DMS53 treated with DMSO at 0.1 percent for 48 hours (cell line): ENCODE data around the gene MPP2.
"Not testable (repeated sequence)": the region's sequence is repeated elsewhere in the genome, so short reads cannot be mapped to it uniquely, and the experiment has no call there.

Experiments used
- DNase-seq: peaks from one replicate; lab custom pipeline; 2025; ENCODE audit not compliant: unreplicated experiment; lab: John Stamatoyannopoulos, UW

Gene MPP2

DNA sequence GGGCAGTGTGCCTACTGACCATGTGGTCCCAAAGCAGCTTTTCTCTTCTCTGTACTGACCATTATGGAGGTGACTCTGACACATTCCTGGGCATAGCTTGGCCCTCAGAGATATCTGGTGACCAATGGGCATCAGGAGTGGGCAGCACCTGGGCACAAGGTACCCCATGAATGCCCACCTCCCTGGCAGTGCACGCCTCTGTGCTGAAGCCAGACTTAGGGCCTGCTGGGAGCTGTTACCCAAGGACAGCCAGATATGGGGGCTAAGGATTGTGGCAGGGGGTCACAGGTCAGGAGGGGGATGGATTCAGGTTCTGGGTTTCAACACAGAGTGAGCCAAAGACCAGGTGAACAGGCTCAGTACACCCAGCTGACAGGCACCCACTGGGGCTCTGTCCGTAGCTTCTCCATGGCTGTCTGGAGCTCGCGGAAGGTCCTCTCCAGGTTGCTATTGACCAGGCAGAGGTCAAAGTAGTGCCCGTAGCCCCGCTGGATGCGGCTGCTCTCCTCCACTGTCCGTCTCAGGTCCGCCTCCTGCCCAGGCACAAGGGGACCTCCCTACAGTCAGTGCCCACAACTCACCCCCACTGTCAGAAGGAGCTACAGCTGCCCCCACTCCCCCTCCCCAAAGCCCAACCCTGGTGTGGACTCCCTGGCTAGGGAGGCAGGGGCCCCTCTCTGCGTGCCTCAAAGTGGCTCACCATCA is 29.7 kb downstream of the MPP2 start:
- DNase-seq: no peak

DNA sequence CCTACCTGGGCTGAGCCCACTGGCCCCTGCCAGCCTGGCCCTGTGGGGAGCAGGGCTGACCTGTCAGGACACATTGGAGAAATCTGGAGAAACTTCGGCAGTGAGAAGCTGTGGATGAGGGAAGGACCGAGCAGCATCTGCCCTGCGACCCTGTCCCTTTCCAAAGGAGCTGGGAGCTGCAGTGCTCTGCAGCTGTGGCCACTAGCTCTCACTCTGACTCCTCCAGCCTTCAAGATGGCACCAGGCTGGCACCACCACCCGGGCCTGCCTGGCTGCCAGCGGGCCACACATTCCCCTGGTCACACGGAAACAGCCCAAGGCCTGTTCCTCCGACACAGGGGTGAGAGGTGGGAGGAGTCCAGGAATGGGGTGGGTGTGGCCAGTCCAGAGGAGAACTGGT is 30.3 kb downstream of the MPP2 start:
- DNase-seq: no peak

DNA sequence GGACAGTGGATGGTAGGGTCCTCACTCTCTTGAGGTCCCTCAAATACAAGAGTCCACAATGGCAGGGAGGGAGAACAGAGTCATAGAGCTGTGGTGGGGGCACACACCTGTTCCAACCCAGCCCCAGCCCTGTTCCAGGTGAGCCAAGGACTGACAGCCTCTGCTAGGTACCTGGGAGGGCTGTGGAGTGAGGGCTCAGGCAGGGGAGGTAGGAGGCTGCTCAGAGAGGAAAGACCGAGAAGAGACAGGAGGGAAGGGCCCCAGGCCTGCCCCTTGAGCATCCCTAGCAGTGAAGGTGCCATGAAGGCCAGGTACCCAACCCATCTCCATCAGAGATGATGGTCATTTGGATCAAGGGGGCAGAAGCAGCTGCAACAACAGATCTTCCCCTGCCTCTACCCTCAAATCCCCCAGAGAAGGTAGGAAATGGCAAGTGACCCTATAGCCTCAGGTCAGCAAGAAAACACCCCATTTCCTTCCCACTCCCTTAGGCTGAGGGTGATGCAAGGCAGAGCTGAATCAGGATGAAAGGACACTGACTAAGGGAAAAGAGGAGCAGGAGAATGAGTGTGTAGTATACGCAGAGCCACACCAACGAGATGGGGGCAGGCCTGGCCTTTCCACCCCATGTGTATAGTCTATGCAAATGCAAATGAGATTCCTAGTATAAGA is 31.7 kb downstream of the MPP2 start:
- no peak for DNase-seq

DNA sequence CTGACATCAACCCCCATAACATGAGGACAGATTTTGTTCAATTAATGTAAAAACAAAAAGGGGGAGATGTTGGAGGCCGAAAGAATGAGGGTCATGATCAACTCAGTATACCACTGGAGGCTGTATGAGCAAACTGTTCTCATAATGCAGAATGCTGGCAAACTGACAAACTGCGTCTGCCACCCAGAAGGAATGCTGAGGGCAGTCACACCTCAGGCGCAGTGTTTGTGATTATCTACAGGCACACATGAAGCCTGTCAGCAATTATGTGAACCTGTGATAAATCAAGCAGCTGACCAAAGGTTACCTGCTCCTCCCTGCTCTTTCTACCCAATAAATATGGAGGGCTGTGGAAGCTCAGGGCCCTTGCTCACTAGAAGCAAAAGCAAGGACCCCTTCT is 33.0 kb downstream of the MPP2 start:
- no peak for DNase-seq

DNA sequence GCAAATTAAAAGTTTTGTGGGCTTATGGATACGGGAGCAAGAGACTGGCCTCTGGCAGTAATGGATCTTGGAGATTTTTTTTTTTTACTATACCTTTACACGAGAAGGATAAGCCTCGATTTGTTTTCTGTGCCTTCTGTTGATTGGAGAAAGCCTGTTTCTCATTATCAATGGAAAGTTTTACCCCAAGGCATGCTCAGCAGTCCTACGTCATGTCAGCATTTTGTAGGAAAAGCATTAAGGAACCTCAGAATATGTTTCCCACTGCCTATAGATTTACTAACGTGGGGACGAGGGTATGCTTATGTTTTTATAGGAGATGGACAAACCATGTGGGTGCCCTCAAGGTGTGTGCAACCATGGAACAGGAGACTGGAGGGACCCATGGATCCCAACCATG is 33.5 kb downstream of the MPP2 start:
- DNase-seq: no peak

DNA sequence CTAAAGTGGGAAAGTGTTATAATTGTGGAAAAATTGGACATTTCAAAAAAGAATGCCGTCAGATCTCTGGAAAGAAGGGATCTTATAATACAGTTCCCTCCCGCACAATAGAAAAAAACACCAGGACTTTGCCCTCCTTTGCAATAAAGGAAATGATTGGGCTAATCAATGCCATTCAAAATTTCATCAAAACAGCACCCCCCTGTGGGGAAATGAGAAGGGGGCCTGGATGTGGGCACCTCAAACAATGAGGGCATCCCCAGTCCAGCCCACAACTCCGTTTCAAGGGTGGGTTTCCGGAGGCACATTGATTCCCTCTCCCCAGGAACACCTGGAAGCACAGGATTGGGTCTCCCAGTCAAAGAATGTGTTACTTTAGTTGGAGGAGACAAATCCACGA is 34.2 kb downstream of the MPP2 start:
- DNase-seq: no peak

DNA sequence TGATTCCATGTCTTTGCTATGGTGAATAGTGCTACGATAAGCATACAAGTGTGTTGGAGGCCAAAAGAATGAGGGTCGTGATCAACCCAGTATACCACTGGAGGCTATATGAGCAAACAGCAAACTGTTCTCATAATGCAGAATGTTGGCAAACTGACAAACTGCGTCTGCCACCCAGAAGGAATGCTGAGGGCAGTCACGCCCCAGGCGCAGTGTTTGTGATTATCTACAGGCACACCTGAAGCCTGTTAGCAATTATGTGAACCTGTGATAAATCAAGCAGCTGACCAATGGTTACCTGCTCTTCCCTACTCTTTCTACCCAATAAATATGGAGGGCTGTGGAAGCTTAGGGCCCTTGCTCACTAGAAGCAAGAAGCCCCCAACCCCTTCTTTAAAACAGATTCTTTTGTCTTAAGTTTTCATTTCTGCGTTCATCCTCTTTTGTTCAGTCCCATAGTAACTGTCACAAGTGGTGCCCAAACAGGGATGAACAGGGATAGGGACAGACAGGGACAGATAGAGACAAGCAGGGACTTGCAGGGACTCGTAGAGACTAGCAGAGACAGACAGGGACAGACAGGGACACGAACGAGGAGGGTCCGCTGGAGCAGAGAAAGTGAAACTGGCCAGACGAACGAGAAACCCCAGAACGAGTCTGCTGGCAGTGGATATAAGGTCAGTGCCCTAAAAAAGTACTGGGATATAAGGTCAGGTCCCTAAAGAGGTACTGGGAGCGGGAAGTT is 35.2 kb downstream of the MPP2 start:
- no peak for DNase-seq

DNA sequence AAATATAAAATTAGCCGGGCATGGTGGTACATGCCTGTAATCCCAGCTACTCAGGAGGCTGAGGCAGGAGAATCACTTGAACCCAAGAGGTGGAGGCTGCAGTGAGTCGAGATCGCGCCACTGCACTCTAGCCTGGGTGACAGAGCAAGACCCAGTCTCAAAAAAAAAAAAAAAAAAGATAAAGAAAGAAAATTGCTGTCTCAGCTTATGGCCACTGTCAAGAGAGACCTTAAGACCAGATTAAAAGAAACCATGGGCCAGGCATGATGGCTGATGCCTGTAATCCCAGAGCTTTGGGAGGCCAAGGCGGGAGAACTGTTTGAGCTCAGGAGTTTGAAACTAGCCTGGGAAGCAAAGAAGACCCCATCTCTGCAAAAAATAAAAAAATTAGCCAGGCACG is 38.3 kb downstream of the MPP2 start:
- not testable (repeated sequence) for DNase-seq

DNA sequence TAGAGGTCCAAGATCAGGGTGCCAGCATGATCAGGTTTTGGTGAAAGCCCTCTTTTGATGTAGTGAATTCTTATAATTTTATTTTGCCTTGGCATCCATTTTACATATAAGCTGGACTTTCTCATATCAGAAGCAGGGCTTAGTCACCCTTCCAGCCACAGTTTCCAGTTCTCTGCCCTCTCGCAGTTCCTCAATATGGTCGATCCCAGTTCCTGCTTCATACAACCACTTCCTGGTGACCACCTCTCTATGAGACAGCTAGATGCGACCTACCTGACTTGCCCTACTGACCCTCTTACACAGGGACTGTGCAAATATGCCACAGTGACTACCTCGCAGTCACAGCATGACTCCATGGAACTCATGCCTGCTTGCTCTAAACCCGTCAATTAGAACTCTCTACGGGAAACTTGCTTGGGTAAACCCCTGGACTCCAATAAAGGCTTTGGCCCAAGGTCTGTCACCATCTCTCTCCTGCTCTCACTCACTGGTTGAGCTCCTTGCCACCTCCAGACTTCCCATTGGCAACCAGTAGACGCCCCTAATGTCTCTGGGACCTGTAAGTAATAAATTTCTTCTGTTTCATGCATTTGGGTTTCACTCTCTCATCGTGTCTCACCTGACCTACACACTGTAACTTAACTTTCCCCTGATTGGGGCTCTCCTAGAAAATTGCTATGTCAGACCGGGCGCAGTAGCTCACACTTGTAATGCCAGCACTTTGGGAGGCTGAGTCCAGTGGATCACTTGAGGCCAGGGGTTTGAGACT is 38.9 kb downstream of the MPP2 start:
- DNase-seq: no peak

DNA sequence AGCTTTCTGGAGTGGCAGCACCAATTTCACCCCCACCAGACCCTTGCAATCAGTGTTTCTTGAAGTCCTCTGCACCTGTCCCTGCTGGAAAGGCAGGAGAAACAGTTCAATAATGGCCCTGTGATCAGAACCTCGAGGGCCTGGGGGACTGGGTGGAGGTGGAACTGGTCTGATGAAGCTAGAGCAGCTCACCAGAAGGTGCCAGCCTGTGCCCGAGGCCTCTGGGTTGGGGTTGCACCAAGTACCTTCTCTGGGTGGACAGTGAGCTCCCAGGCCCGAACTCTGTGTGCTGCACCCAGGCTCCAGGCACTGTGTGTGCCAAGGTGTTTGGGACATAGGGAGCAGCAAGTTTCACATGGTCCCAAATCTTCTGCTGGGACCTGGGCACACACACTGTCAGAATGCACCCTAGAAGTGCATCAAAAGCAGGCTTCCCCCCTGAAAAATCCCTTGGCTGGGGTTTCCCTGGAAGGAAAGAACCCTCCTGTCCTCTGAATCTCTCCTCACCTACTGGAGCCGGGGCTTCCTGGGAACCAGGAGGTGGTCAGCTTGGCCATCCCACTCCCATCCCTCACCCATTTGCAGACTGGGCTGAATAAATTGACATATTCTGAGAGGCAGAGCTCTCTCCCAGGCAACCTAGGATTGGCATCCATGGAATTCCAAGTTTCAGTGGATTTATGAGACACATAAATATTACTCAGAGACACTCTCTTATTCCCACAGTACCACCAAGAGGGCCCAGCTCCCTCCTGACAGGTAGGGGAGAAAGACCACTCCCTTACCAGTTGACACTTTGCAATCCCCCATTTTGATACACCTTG is 43.0 kb downstream of the MPP2 start:
- no peak for DNase-seq

DNA sequence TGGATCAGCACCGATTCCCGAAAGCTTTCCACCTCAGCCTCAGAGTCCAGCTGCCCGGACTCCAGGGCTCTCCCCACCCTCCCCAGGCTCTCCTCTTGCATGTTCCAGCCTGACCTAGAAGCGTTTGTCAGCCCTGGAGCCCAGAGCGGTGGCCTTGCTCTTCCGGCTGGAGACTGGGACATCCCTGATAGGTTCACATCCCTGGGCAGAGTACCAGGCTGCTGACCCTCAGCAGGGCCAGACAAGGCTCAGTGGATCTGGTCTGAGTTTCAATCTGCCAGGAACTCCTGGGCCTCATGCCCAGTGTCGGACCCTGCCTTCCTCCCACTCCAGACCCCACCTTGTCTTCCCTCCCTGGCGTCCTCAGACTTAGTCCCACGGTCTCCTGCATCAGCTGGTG is 45.4 kb downstream of the MPP2 start:
- no peak for DNase-seq

DNA sequence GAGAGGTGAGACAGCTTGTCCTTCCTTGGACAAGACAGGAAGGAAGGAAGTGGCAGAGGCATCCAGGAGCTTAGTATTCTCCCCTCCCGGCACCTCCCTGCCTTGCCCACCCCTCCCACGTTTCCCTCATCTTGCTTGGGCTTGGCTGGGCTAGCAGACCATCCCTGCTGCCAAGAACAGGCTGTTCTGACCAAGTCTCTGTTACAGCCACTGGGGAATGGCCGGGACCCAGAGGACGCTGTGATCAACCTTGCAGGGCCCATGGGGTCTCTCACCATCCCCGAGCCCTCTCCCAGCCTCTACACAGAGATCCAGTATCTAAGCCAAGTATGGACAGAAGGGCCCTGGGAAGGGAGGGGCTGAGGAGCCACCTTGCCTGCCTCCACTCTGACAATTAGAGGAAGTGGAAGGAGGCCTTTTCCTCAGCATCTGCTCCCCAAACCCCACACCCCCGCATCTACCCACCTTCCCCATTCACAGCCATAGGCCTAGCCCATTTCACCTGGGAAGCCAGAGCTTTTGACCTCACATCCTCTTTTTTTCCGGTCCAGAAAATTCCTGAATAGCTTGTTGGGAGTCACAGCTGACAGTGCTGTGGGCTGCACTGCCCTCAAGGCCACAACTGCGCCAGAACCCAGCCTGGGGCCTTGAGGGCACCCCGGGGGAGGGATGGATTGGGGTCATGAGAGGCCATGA is 46.3 kb downstream of the MPP2 start:
- DNase-seq: no peak

DNA sequence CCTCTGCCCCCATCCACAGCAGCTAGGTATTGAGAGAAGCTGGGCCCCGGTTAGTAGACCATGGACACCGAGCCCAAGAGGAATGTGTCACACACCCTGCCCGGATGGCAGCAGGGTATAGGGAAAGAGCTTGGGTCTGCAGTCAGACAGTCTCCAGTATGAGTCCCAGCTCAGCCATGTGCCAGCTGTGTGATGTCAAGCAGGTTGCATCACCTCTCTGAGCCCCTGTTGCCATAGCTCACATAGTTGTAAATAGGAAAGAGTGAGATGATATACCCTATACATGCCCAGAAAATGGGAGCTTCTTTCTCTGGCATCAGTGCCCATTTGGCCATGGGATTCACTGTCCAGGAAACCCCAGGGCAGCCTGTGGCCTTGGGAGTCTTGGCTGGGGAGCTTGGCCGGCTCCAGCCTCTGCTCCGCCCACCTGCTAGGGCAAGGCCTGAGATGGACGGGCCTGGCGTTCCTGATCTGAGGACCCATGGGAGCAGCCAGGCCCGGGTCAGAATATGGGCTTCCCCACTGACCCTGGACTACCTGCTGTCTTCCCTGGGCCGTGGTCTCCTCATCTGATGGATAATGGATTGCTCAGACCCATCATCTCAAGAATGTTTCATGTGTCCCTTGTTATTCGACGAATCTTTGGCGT is 47.1 kb downstream of the MPP2 start:
- DNase-seq: no peak

DNA sequence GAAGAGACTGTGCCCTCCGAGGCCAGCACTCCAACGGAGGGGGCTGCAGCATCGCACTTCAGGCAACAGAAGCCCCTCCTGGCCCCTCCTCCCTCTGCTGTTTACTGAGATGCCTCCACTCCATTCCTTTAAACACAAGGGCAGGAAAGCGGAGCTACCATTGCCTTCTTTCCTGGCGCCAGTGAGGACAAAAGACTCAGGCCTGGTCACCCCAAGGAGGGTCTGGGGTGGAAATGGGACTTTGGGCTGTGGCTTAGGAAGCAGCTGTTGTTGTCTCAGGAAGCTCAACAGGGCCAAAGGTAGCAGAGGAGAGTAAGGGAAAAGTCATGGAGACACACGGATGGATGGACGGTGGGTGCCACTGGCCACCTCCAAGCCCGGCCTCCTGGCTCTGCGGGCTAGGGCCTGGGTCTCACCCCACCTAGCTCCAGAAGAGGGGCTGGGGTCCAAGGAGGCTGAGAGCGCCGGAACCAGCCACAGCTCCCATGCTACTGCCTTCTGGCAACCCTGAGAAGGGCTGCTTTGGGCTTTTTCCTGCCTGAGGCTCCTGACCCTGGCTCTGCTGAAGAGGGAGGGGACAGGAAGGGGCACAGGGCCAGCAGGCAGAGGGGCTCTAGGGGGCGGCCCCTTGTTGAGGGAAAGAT is 49.3 kb downstream of the MPP2 start:
- no peak for DNase-seq

DNA sequence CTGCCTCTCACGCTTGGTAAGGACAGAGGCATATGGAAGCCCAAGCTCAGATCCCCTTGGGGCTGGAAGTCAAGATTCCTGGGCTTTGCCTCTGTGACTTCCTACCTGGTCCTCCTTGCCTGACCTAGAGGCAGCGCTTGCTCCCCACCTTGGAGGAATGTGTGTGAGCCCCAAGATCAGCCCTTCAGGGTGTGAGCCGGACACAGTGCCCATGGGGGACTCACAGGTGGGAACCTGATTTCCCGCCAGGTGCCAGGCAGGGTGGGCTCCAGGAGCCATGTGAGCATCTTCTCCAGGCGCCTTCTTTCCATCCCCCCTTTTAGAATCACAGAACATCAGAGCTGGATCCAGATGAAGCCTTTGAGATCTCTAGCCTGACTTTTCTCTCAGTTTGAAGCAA is 50.2 kb downstream of the MPP2 start:
- DNase-seq: no peak

DNA sequence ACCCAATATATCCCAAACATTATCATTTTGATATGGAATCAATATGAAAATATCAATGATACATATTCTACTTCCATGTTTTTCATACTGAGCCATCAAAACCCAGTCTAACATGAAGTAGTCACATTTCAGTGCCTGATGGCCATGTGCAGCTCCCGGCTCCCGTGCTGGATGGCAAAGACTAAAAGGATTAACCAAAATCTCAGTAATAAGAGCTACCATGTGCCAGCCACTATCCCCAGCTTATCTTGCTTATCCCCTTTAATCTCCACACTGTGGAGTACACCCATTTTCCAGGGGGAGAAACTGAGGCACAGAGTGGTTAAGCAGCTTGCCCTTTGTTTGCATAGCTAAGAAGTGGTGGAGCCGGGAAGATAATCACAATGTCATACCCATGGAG is 51.2 kb downstream of the MPP2 start:
- DNase-seq: no peak

DNA sequence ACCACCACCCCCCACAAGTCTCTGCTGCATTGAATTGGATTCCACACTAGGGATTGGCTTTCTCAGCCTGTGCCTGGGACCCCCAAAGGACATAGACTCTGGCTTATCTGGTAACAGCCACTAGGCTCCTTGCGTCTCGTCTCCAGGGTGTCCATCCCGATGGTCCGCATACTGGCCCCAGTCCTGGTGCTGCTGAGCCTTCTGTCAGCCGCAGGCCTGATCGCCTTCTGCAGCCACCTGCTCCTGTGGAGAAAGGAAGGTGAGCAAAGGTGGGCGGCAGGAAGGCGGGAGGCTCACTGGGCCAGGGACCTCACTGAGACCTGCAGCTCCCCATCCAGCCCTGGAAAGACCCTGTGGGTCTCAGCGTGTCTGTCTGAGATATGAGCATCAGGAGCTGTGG is 52.3 kb downstream of the MPP2 start:
- no peak for DNase-seq

DNA sequence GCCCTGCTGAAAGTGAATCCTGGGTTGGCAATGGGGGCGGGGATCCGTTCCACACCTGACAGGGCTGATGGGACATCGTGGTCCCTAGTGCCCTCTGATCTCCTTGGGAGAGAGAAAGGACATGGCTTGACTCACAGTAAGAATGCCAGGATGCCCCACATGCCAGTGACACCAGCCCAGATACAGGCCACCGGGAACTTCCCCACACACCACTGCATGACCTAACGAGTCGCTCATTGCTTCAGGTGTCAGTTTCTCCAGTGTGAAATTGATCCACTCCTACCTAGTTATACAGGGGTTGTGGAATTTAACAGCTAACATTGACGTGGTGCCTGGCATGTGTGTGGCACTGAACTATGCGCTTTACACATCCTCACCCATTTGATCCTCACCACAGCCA is 52.8 kb downstream of the MPP2 start:
- no peak for DNase-seq

DNA sequence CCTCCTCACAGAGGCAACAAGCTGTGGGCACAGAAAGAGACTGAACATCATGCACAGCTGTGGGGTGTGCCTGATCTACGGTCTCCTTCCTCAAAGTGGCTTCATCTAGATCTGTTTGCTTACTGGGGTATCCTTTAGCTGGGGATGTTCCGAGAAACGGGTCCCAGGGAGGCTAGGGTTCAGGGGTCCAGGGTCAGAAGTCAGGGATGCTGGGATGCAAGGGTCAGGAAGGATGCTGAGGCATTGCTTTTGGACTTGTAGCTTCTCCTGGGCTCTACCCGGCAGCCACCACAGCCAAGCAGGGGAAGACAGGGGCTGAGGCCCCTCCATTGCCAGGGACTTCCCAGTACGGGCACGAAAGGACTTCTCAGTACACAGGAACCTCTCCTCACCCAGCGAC is 53.8 kb downstream of the MPP2 start:
- DNase-seq: no peak
